OCI-LY3 (cell line): ENCODE data around the gene KIR3DL3.
"Not testable (repeated sequence)": the region's sequence is repeated elsewhere in the genome, so short reads cannot be mapped to it uniquely, and the experiment has no call there.

Experiments
- CTCF ChIP-seq: fragments of 200-600, 300-600 bp; sonication (generic); IDR thresholded peaks from 2 replicates; pipeline ENCODE4 v1.5.1; 2014; ENCODE audit warnings: antibody characterized with exemption, low read length, low read depth
- EZH2phosphoT487 ChIP-seq: fragments of 200-600 bp; shearing (Covaris generic); IDR thresholded peaks from 2 replicates; pipeline ENCODE4 v1.6.1; 2018; ENCODE audit warnings: antibody characterized with exemption, mixed run types, low read depth

- not testable (repeated sequence) for TF ChIP-seq CTCF, EZH2phosphoT487
Measured at GRCh38 chr19:54758577-54758976, 34.3 kb downstream of the KIR3DL3 start.
